Endothelial cell of umbilical vein (primary cell): ENCODE measurements around the gene ATF3. TPM values are rescaled to one million over a fixed set of nuclear protein-coding genes. Genes with fewer than 3 reads are reported as not detected.

Experiments
- BruUV-seq: library from RNA; stranded (reverse); fragments of 400-500 nt; replicated peaks from 2 replicates; lab custom pipeline; 2021; lab: Mats Ljungman, UMichigan
- CTCF ChIA-PET: fragments of 300-600, 350-600 bp; sonication (Branson Sonifier 250); formaldehyde crosslinking; loops from one replicate; lab custom pipeline; 2021; ENCODE audit warnings: antibody characterized with exemption, inconsistent platforms; lab: Charles Lee
- POLR2A ChIA-PET: fragments of 300-600, 350-600 bp; sonication (Branson Sonifier 250); formaldehyde crosslinking; loops from one replicate; lab custom pipeline; 2021; ENCODE audit warnings: antibody characterized with exemption, inconsistent platforms; lab: Charles Lee
- DNase-seq: peaks from one replicate; pipeline ENCODE4 v3.0.0-alpha.2; 2011; ENCODE audit warnings: low read depth, low spot score
- FAIRE-seq: peaks from 2 replicates; lab custom pipeline; 2011; peaks lifted over from hg19 to GRCh38; lab: Jason Lieb, UNC
- H2AFZ ChIP-seq: 2 replicates; pipeline ENCODE4 v1.6.0; 2012; ENCODE audit warnings: low read depth, low read length, control low read depth, inconsistent platforms
- H3K27ac ChIP-seq: 2 replicates; pipeline ENCODE4 v1.5.1; 2011; ENCODE audit warnings: low read depth, mild to moderate bottlenecking, control low read depth, low read length, moderate library complexity; ENCODE audit not compliant: insufficient read depth
- H3K27me3 ChIP-seq, 2 experiments: 2 replicates each; pipeline versions ENCODE4 v1.6.0 to v1.6.1; 2011; ENCODE audit warnings: low read length in 2 of 2, mixed read lengths in 1 of 2; ENCODE audit not compliant: control insufficient read depth in 2 of 2, insufficient read depth in 2 of 2
- H3K36me3 ChIP-seq, 2 experiments: 2 replicates in 1 of 2; 3 replicates in 1 of 2; pipeline ENCODE4 v1.5.1; 2011; ENCODE audit warnings: low read length in 2 of 2, mild to moderate bottlenecking in 1 of 2, moderate library complexity in 1 of 2; ENCODE audit not compliant: control insufficient read depth in 2 of 2, insufficient read depth in 2 of 2; ENCODE audit errors: extremely low read depth in 1 of 2
- H3K4me1 ChIP-seq: 3 replicates; pipeline ENCODE4 v1.5.1; 2011; ENCODE audit warnings: mild to moderate bottlenecking, low read length; ENCODE audit not compliant: control insufficient read depth, insufficient read depth; ENCODE audit errors: extremely low read depth
- H3K4me2 ChIP-seq: 2 replicates; pipeline ENCODE4 v1.6.1; 2011; ENCODE audit warnings: low read length, control low read depth, mixed read lengths; ENCODE audit not compliant: insufficient read depth
- H3K4me3 ChIP-seq, 3 experiments: fragments of 200-600 bp in 1 of 3; sonication (generic), shearing (Covaris generic) in 1 of 3; replicated peaks in 1 of 3; 2 replicates each; pipeline ENCODE4 v1.5.1; 2011 to 2016; ENCODE audit warnings: control low read depth in 3 of 3, low read length in 3 of 3, mild to moderate bottlenecking in 2 of 3, inconsistent platforms in 1 of 3, low read depth in 1 of 3, moderate library complexity in 1 of 3; ENCODE audit not compliant: insufficient read depth in 1 of 3
- H3K79me2 ChIP-seq: 2 replicates; pipeline ENCODE4 v1.6.0; 2012; ENCODE audit warnings: low read length, inconsistent platforms; ENCODE audit not compliant: control insufficient read depth, insufficient read depth
- H3K9ac ChIP-seq: replicated peaks from 2 replicates; pipeline ENCODE3; 2011; ENCODE audit warnings: low read length, control low read depth; ENCODE audit not compliant: insufficient read depth; ENCODE audit errors: extremely low read depth
- H3K9me1 ChIP-seq: replicated peaks from 3 replicates; pipeline ENCODE4 v1.6.0; 2011; ENCODE audit warnings: mild to moderate bottlenecking, low read length; ENCODE audit not compliant: control insufficient read depth, insufficient read depth; ENCODE audit errors: extremely low read depth
- H3K9me3 ChIP-seq: replicated peaks from 2 replicates; pipeline ENCODE4 v1.5.1; 2012; ENCODE audit warnings: low read length, inconsistent platforms; ENCODE audit not compliant: control insufficient read depth, insufficient read depth
- H4K20me1 ChIP-seq: replicated peaks from 2 replicates; pipeline ENCODE3; 2011; ENCODE audit warnings: mild to moderate bottlenecking, low read length; ENCODE audit not compliant: control insufficient read depth, insufficient read depth; ENCODE audit errors: extremely low read depth
- CTCF ChIP-seq, 2 donors: IDR thresholded peaks; 1 replicate in 1 of 2; 2 replicates in 1 of 2; pipeline ENCODE4 v1.5.1; 2011; ENCODE audit warnings: low read length in 2 of 2, mild to moderate bottlenecking in 2 of 2, moderate library complexity in 2 of 2, control low read depth in 1 of 2, inconsistent platforms in 1 of 2, low read depth in 1 of 2; ENCODE audit not compliant: insufficient read depth in 1 of 2; ENCODE audit errors: extremely low read depth in 1 of 2
- FOS ChIP-seq: IDR thresholded peaks from 2 replicates; pipeline ENCODE4 v1.6.1; 2011; ENCODE audit warnings: mild to moderate bottlenecking, low read length, moderate library complexity, borderline replicate concordance; ENCODE audit not compliant: insufficient read depth
- GATA2 ChIP-seq: IDR thresholded peaks from 2 replicates; pipeline ENCODE4 v1.7.0; 2011; ENCODE audit warnings: low read depth, mild to moderate bottlenecking, moderate library complexity, mixed read lengths, low read length; ENCODE audit not compliant: insufficient read length, insufficient read depth
- JUN ChIP-seq: IDR thresholded peaks from 2 replicates; pipeline ENCODE4 v1.6.1; 2011; ENCODE audit warnings: borderline replicate concordance, low read depth; ENCODE audit not compliant: insufficient read length, insufficient read depth
- MAX ChIP-seq: IDR thresholded peaks from 2 replicates; pipeline ENCODE4 v1.6.1; 2011; ENCODE audit not compliant: insufficient read depth, insufficient read length
- dilution Hi-C: fragments of 300-500 bp; cut with MboI; formaldehyde crosslinking; loops from one replicate; pipeline ENCODE4 v1.15.0; 2019; ENCODE audit warnings: low sequenced_read_pairs; ENCODE audit not compliant: extremely low pct_ligation_motif_present
- intact Hi-C: fragments of 100-400 bp; cut with micrococcal nuclease; formaldehyde crosslinking; loops from one replicate; pipeline ENCODE4 v1.10.0; 2022
- polyA plus RNA-seq, 4 experiments: library from polyadenylated mRNA; depleted of rRNA in 3 of 4; stranded (reverse) in 3 of 4; unstranded in 1 of 4; fragments of >200 nt; gene quantifications; 2 replicates each; pipeline versions ENCODE4 v1.2.1 to v1.2.3, GENCODE V29; 2011 to 2012; ENCODE audit warnings: missing spikeins in 1 of 4
- total RNA-seq: library from RNA; stranded (reverse); gene quantifications from 2 replicates; pipeline ENCODE4 v1.2.3, GENCODE V29; 2021

The ATF3 gene
- total and polyA plus RNA-seq, 2 donors (not counting 3 experiments of a cell fraction or from before 2014, with no cell fraction given), result 6.1 to 17.1 TPM

- TF ChIP-seq FOS (no peak), GATA2 (no peak), CTCF (IDR thresholded peaks at IDR 0.05; ENCODE audit: extremely low read depth in 1 of 2, insufficient read depth in 1 of 2, low read depth in 1 of 2, low read length in 2 of 2) (no peak), MAX (no peak), JUN (no peak)
- intact Hi-C loops (no loop called here), dilution Hi-C loops (no loop called here)
- H3K36me3 ChIP-seq, result no peaks in the 10 kb centered on the region
- BruUV-seq, result no TSS peak
- H3K27me3 ChIP-seq, result peaks cover 28 to 47% of the 10 kb centered on the region in 2 experiments
- CTCF ChIA-PET, result interaction anchor here (1.0 to 2.9 kb wide), 3 partner anchors 9 to 111 kb away, joined by 3 to 11 read pairs (median 4); no protein-coding TSS in a partner anchor
- H3K4me2 ChIP-seq, result no peak overlapping the region
- DNase-seq, result no peak
- no peak overlapping the region for H2AFZ ChIP-seq
- no peaks in the 10 kb centered on the region for H3K4me1 ChIP-seq
- POLR2A ChIA-PET, result interaction anchor here (0.9 kb wide), 1 partner anchor 20 kb away, joined by 3 read pairs; the partner anchor contains the start of gene ATF3
- H3K9me3 ChIP-seq, result no peaks in the 10 kb centered on the region
- H3K9me1 ChIP-seq, result no peaks in the 10 kb centered on the region
- FAIRE-seq, result no peak
- H3K4me3 ChIP-seq, result no peak overlapping the region
- H3K9ac ChIP-seq, result no peak overlapping the region
- no peak overlapping the region for H3K27ac ChIP-seq
- H4K20me1 ChIP-seq, result no peaks in the 10 kb centered on the region
- no peaks in the 10 kb centered on the region for H3K79me2 ChIP-seq
These were observed 20.6 kb upstream of the ATF3 start for GRCh38 chr1:212587888-212588510.
